Measurements from ENCODE around the gene EIF1B.

GRCh38 chr3:40308725-40309417, 636 bp upstream of the EIF1B start:
- TF ChIP-seq CTCF (IDR thresholded peaks at IDR 0.05; ENCODE audit: low read depth, low read length), result no peak
- TF ChIP-seq MAX (IDR thresholded peaks at IDR 0.05; ENCODE audit: low read depth, low read length), result no peak
- TF ChIP-seq POLR2A (IDR thresholded peaks at IDR 0.05; ENCODE audit: extremely low read depth, insufficient read length), result no peak
- no peak for TF ChIP-seq MYC (IDR thresholded peaks at IDR 0.05; ENCODE audit: low read depth, low read length)
